BE2C (cell line): ENCODE results near the gene ARHGAP35.
"Not testable (repeated sequence)": the region's sequence is repeated elsewhere in the genome, so short reads cannot be mapped to it uniquely, and the experiment has no call there.

Source experiments
- DNase-seq: peaks from one replicate; pipeline ENCODE4 v3.0.0-alpha.2; 2020
- H3K27me3 ChIP-seq: fragments of 250-450 bp; sonication (Bioruptor Pico); 2 replicates; pipeline ENCODE4 v1.5.1; 2020; ENCODE audit warnings: mild to moderate bottlenecking
- H3K36me3 ChIP-seq: fragments of 250-450 bp; sonication (Bioruptor Pico); 2 replicates; pipeline ENCODE4 v1.5.1; 2020; ENCODE audit warnings: mild to moderate bottlenecking
- H3K4me1 ChIP-seq: fragments of 250-450 bp; sonication (Bioruptor Pico); 2 replicates; pipeline ENCODE4 v1.5.1; 2020
- H3K4me3 ChIP-seq: 2 replicates; pipeline ENCODE4 v1.5.1; 2011; ENCODE audit warnings: low read depth, low read length
- H3K9me3 ChIP-seq: fragments of 250-450 bp; sonication (Bioruptor Pico); 2 replicates; pipeline ENCODE4 v1.5.1; 2020
- CTCF ChIP-seq: IDR thresholded peaks from 2 replicates; pipeline ENCODE4 v1.5.1; 2012; ENCODE audit warnings: mild to moderate bottlenecking, low read depth, low read length

ARHGAP35 gene

GRCh38 chr19:46875657-46876056 is 14.9 kb downstream of the ARHGAP35 start:
- Histone ChIP-seq H3K4me1 (no peaks in the 10 kb centered on the region), H3K4me3 (no peak overlapping the region), H3K27me3 (no peaks in the 10 kb centered on the region), H3K9me3 (no peaks in the 10 kb centered on the region), H3K36me3 (no peaks in the 10 kb centered on the region; the same call in none of the 2 replicates)
- no peak for TF ChIP-seq CTCF
- no peak for DNase-seq

GRCh38 chr19:46878613-46879375 is 18.0 kb downstream of the ARHGAP35 start:
- Histone ChIP-seq H3K4me1 (no peaks in the 10 kb centered on the region), H3K27me3 (no peaks in the 10 kb centered on the region), H3K9me3 (no peaks in the 10 kb centered on the region), H3K4me3 (no peak overlapping the region), H3K36me3 (no peaks in the 10 kb centered on the region; the same call in 1 of the 2 replicates)
- no peak for DNase-seq
- TF ChIP-seq CTCF: no peak

- Histone ChIP-seq H3K36me3 (no peaks in the 10 kb centered on the region; the same call in 1 of the 2 replicates), H3K9me3 (no peaks in the 10 kb centered on the region), H3K27me3 (no peaks in the 10 kb centered on the region), H3K4me3 (no peak overlapping the region), H3K4me1 (no peaks in the 10 kb centered on the region; the same call in 1 of the 2 replicates)
- DNase-seq: no peak
- no peak for TF ChIP-seq CTCF
Observed at GRCh38 chr19:46880431-46880830, 19.6 kb downstream of the ARHGAP35 start.

GRCh38 chr19:46881092-46881491 is 20.3 kb downstream of the ARHGAP35 start:
- TF ChIP-seq CTCF: no peak
- H3K36me3 ChIP-seq: no peaks in the 10 kb centered on the region; the same call in 1 of the 2 replicates
- H3K4me3 ChIP-seq: no peak overlapping the region
- DNase-seq: no peak
- no peaks in the 10 kb centered on the region for H3K27me3 ChIP-seq
- no peaks in the 10 kb centered on the region for H3K9me3 ChIP-seq
- no peaks in the 10 kb centered on the region; the same call in 1 of the 2 replicates for H3K4me1 ChIP-seq

- H3K9me3 ChIP-seq: no peaks in the 10 kb centered on the region
- no peak for TF ChIP-seq CTCF
- H3K4me1 ChIP-seq: no peaks in the 10 kb centered on the region; the same call in 1 of the 2 replicates
- DNase-seq: no peak
- no peaks in the 10 kb centered on the region; the same call in 1 of the 2 replicates for H3K36me3 ChIP-seq
- H3K27me3 ChIP-seq: no peaks in the 10 kb centered on the region
- H3K4me3 ChIP-seq: no peak overlapping the region
Observed at GRCh38 chr19:46882034-46882433, 21.2 kb downstream of the ARHGAP35 start.

- H3K4me1 ChIP-seq: not testable (repeated sequence)
Observed at GRCh38 chr19:46882751-46883150, 22.0 kb downstream of the ARHGAP35 start.

More at GRCh38 chr19:46882751-46883150, 22.0 kb downstream of the ARHGAP35 start:
- not testable (repeated sequence) for H3K27me3 ChIP-seq, H3K36me3 ChIP-seq, H3K9me3 ChIP-seq, DNase-seq, H3K4me3 ChIP-seq
